IPS-15b (cell line): Measurements from ENCODE around the gene CANX.

ENCODE experiments used
- H3K27me3 ChIP-seq: one replicate; pipeline ENCODE4 v1.6.1; 2013; ENCODE audit warnings: low read length; ENCODE audit not compliant: control insufficient read depth, insufficient read depth
- H3K36me3 ChIP-seq: one replicate; pipeline ENCODE4 v1.6.1; 2013; ENCODE audit warnings: low read length; ENCODE audit not compliant: control insufficient read depth, insufficient read depth
- H3K4me1 ChIP-seq: one replicate; pipeline ENCODE4 v1.6.1; 2013; ENCODE audit warnings: mild to moderate bottlenecking, low read length; ENCODE audit not compliant: control insufficient read depth, insufficient read depth
- H3K4me3 ChIP-seq: one replicate; pipeline ENCODE4 v1.5.1; 2013; ENCODE audit warnings: low read depth, low read length
- H3K9ac ChIP-seq: one replicate; pipeline ENCODE4 v1.6.1; 2013; ENCODE audit warnings: low read depth, mild to moderate bottlenecking, low read length
- H3K9me3 ChIP-seq: one replicate; pipeline ENCODE4 v1.6.1; 2013; ENCODE audit warnings: mild to moderate bottlenecking, low read length; ENCODE audit not compliant: control insufficient read depth, insufficient read depth

Gene CANX

GRCh38 chr5:179762781-179763176, 64.0 kb downstream of the CANX start:
- H3K27me3 ChIP-seq = no peaks in the 10 kb centered on the region
- H3K9me3 ChIP-seq = no peaks in the 10 kb centered on the region
- H3K4me1 ChIP-seq = peaks cover 16% of the 10 kb centered on the region
- peaks cover 17% of the 10 kb centered on the region for H3K36me3 ChIP-seq
- no peak overlapping the region for H3K4me3 ChIP-seq
- peak overlapping the region; percentile 6 for H3K9ac ChIP-seq

- peaks cover 17% of the 10 kb centered on the region for H3K36me3 ChIP-seq
- no peak overlapping the region for H3K4me3 ChIP-seq
- H3K9ac ChIP-seq = peak overlapping the region; percentile 29
- no peaks in the 10 kb centered on the region for H3K27me3 ChIP-seq
- peaks cover 16% of the 10 kb centered on the region for H3K4me1 ChIP-seq
- H3K9me3 ChIP-seq = no peaks in the 10 kb centered on the region
Observed at GRCh38 chr5:179763215-179763945, 64.6 kb downstream of the CANX start.

GRCh38 chr5:179764056-179764455, 65.3 kb downstream of the CANX start:
- Histone ChIP-seq H3K9me3 (no peaks in the 10 kb centered on the region), H3K27me3 (no peaks in the 10 kb centered on the region), H3K4me1 (peaks cover 16% of the 10 kb centered on the region), H3K4me3 (no peak overlapping the region), H3K9ac (no peak overlapping the region), H3K36me3 (peaks cover 21% of the 10 kb centered on the region)

- no peak overlapping the region for H3K4me3 ChIP-seq
- peaks cover 30% of the 10 kb centered on the region for H3K36me3 ChIP-seq
- H3K4me1 ChIP-seq = peaks cover 14% of the 10 kb centered on the region
- H3K9ac ChIP-seq = no peak overlapping the region
- H3K27me3 ChIP-seq = no peaks in the 10 kb centered on the region
- H3K9me3 ChIP-seq = no peaks in the 10 kb centered on the region
Observed at GRCh38 chr5:179765400-179765799, 66.6 kb downstream of the CANX start.

- Histone ChIP-seq H3K27me3 (no peaks in the 10 kb centered on the region), H3K9ac (no peak overlapping the region), H3K4me3 (no peak overlapping the region), H3K36me3 (peaks cover 35% of the 10 kb centered on the region), H3K9me3 (no peaks in the 10 kb centered on the region), H3K4me1 (peaks cover 14% of the 10 kb centered on the region)
Observed at GRCh38 chr5:179766021-179766725, 67.4 kb downstream of the CANX start.

GRCh38 chr5:179766726-179767455, 68.1 kb downstream of the CANX start:
- Histone ChIP-seq H3K36me3 (peaks cover 39% of the 10 kb centered on the region), H3K9ac (no peak overlapping the region), H3K4me1 (peaks cover 14% of the 10 kb centered on the region), H3K4me3 (no peak overlapping the region), H3K27me3 (no peaks in the 10 kb centered on the region), H3K9me3 (no peaks in the 10 kb centered on the region)

- Histone ChIP-seq H3K27me3 (no peaks in the 10 kb centered on the region), H3K4me3 (no peak overlapping the region), H3K9ac (no peak overlapping the region), H3K4me1 (peaks cover 11% of the 10 kb centered on the region), H3K36me3 (peaks cover 42% of the 10 kb centered on the region), H3K9me3 (no peaks in the 10 kb centered on the region)
Observed at GRCh38 chr5:179767496-179768100, 68.8 kb downstream of the CANX start.

GRCh38 chr5:179768326-179769085, 69.7 kb downstream of the CANX start:
- H3K4me1 ChIP-seq = peaks cover 4% of the 10 kb centered on the region
- H3K4me3 ChIP-seq = no peak overlapping the region
- H3K27me3 ChIP-seq = no peaks in the 10 kb centered on the region
- H3K9ac ChIP-seq = no peak overlapping the region
- H3K9me3 ChIP-seq = no peaks in the 10 kb centered on the region
- H3K36me3 ChIP-seq = peaks cover 48% of the 10 kb centered on the region

- Histone ChIP-seq H3K9ac (no peak overlapping the region), H3K36me3 (peaks cover 56% of the 10 kb centered on the region), H3K4me3 (no peak overlapping the region), H3K27me3 (no peaks in the 10 kb centered on the region), H3K4me1 (no peaks in the 10 kb centered on the region), H3K9me3 (no peaks in the 10 kb centered on the region)
Observed at GRCh38 chr5:179769271-179769670, 70.5 kb downstream of the CANX start.

- no peak overlapping the region for H3K4me3 ChIP-seq
- H3K4me1 ChIP-seq = no peaks in the 10 kb centered on the region
- H3K27me3 ChIP-seq = no peaks in the 10 kb centered on the region
- no peaks in the 10 kb centered on the region for H3K9me3 ChIP-seq
- H3K9ac ChIP-seq = no peak overlapping the region
- peaks cover 59% of the 10 kb centered on the region for H3K36me3 ChIP-seq
Observed at GRCh38 chr5:179769796-179770195, 71.0 kb downstream of the CANX start.

GRCh38 chr5:179771311-179771895, 72.6 kb downstream of the CANX start:
- Histone ChIP-seq H3K4me3 (no peak overlapping the region), H3K36me3 (peaks cover 55% of the 10 kb centered on the region), H3K27me3 (no peaks in the 10 kb centered on the region), H3K9me3 (no peaks in the 10 kb centered on the region), H3K9ac (no peak overlapping the region), H3K4me1 (no peaks in the 10 kb centered on the region)
